Epithelial cell of prostate (primary cell): ENCODE measurements around the gene JDP2.

Experiments used
- DNase-seq: peaks from one replicate; pipeline ENCODE4 v3.0.0-alpha.2; 2011; ENCODE audit warnings: low read depth, low spot score
- H3K27ac ChIP-seq: fragments of 450-650 bp; 2 replicates; pipeline ENCODE4 v1.5.1; 2017; ENCODE audit warnings: mild to moderate bottlenecking

JDP2 gene

DNA sequence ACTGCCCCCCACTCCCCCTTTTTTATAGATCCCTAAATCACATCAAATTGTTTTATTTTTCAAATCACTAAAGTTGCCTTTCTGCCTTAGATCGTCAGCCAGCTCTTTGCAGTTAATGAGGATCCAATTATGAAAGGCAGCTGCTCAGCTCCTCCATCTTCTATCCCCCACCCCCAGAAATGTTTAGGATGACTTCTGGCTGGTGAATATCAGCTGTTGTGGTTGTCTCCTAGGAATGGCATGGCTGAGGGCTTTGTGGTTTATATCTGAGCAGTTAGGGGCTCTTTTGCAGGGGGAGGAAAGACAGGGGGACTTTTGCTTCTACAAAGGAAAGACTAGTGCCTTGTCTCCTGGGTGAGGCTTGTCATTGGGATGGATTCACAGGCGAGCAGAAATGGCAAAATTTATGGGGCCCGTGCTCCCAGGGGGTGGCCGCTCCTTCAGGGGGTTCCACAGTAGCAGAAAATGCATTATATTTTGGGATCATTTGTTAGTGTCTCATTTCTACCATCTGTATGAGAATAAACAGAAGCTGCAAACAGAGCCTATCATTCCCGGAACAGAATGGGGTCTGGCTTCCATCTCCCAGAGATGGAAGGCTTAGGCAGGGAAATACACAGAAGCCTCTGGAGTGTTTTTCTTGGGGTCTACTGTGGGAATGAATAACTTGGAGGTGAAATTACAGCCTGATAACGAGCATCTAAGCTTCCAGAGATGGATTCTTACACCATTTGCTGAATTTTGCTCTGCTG lies 6.5 kb downstream of the JDP2 start:
- H3K27ac ChIP-seq: no peak overlapping the region
- DNase-seq: no peak

DNA sequence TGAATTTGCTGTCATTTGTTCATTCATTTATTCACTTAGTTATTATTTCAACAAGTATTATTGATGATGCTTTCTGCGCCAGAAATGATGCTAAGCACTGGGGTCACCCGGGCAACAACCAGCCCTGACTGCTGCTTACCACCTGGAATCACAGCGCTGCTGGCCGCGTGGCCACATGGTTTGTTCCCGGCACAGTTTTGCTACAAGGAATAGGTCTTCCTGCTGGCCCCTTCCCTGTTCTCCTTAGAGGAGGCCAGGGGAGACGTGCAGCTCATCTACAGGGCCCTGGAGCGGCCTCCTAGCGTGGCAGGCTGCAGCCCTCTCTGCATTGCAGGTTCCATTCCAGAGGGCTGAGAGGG lies 7.0 kb downstream of the JDP2 start:
- no peak overlapping the region for H3K27ac ChIP-seq
- DNase-seq: no peak

DNA sequence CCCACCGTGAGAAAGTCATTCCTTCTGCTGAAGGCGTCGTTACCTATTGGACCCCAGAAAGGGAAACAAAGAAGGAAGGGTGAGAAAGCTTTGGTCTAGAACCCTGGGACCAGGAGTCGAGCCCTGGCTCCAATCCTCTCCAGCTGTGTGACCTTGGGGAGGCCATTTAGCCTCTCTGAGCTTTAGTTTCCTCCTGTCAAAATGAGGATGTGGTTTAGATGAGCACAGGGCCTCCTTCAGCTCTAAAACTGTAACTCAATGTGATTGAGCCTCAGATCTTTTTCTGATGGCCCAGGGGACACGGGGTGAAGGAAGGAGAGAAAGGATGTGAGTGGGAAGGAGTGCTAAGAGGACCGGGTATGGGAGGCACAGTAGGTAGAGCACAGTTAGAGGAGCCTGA lies 7.7 kb downstream of the JDP2 start:
- no peak overlapping the region for H3K27ac ChIP-seq
- no peak for DNase-seq

DNA sequence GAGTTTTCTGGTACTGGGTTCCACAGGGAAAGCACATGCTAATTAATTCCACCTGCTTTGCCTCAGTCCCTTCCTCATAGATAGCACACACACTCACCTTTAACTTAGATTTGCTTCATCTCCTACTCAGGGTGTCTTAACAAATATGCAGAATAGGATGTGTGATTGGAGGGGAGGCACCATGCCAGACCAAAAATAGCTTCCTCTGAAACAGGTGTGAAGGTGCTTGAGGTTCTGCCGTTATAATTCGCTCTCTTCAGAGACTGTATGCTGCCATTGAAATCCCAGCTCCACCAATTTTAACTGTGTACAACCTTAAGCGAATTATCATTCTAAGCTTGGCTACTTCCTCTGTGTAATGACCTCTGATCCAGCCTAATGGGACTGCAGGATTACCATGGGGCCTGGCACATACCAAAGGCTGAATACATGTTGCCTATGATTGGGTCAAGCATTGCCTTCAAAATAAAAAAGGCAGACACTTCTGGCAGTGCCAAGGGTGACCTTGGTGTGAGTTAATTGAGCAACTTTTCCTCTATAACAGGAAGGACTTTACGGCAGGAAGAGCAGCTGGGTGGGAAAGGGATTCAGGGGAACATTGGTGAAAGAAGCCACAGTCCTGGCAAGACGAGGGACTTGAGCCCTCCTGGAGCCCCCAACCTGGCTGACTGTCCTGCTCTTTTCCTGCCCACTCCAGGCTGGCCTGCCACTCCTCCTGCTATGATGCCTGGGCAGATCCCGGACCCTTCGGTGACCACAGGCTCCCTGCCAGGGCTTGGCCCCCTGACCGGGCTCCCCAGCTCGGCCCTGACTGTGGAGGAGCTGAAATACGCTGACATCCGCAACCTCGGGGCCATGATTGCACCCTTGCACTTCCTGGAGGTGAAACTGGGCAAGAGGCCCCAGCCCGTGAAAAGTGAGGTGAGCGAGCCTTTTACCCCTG lies 9.7 kb downstream of the JDP2 start:
- no peak for DNase-seq
- no peak overlapping the region for H3K27ac ChIP-seq

DNA sequence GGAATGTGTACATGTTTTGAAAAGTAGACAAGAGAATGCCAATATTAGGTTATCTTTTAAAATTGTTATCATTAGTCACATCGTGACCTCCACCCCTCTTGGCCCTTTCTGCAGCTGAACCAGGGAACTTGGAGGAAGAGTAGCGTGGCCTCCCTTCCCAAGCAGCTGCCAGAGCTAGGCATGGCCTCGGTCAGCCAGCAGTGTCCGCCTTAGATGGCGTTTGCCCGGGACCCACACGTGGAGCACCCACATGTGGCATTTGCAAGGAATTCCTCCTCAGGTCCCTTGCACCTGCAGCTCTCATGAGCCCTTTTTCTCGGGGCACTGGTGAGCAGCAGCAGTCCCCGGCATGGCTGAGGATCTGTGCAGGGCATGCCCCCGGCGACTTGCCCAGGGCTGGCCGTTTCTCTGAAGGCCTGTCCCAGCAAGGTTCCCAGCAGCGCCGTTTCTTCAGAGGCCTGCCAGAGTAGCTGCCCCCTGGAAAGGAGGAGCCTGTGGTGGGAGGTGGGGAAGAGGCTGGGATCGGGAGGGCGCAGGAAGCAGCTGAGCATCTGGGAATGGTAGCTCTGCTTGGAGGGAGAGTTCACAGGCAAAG lies 10.8 kb downstream of the JDP2 start:
- no peak for DNase-seq
- no peak overlapping the region for H3K27ac ChIP-seq

DNA sequence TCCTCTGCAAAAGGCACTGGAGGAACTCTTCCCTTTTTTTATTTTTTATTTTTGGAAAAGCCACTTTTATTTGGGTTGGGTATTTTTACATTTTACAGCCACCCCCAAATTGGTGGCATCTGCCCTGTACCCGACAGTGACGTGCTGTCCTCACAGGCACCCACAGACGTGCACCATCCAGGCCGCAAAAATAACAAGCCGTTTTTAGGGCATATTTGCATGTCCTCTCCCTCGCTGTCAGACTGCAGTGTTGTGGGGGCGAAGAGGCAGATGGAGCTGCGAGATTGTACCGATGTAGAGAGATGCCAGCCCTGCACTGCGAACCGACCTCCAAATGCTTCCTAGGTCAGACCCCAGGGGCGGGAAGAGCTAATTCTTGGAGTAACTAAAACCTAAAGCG lies 12.2 kb downstream of the JDP2 start:
- no peak overlapping the region for H3K27ac ChIP-seq
- no peak for DNase-seq

DNA sequence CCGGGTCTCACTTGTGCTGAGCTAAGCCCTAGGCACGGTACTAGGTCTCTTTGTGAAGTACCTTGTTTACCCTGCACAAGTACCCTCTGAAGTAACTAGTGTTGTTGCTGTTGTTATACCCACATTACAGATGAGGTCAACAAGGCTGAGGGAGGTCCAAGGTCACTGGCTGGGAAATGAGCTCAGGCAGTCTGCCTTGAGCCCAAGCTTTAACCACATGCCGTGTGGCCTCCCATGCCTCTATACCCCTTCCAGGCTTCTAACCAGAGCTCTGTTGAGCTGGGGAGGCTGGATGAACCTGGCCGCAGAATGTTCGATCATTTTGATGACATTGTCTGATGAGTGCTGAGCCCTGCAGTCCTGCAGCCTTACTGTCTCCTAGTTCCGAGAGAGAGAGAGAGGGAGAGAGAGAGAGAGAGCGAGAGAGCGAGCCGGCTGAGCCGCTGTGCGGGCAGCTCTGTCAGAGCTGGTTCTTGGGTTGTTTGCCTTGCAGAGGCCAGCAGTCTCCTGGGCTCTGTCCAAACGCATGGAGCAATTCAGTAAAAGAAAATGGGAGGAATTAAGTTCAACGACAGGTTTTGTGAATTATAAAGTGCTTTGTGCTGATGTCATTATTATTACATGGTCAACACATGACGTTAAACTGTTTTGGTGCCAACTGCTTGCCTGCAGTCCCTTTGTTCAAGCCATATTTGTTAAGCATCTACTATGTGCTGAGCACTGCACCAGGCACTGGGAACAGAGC lies 13.1 kb downstream of the JDP2 start:
- DNase-seq: no peak
- H3K27ac ChIP-seq: no peak overlapping the region

DNA sequence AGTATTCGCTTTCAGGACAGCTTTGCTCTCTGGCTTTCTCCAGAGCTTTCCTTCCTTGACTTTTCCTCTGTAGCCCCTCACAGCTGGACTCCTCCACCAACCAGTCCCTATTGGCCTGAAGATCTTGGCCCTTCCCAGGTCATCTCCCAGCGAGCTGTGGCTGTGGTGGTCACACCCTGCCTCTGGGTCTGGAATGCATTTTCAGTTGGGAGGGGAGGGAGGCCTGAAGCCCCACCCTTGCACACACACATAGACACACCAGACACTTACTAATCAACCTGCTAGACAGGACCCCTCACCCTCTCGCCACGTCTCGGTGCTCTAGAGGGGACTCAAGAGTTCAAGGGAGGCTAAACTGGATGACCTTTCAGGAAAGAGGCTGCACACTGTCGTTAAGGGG lies 13.9 kb downstream of the JDP2 start:
- no peak overlapping the region for H3K27ac ChIP-seq
- DNase-seq: no peak

DNA sequence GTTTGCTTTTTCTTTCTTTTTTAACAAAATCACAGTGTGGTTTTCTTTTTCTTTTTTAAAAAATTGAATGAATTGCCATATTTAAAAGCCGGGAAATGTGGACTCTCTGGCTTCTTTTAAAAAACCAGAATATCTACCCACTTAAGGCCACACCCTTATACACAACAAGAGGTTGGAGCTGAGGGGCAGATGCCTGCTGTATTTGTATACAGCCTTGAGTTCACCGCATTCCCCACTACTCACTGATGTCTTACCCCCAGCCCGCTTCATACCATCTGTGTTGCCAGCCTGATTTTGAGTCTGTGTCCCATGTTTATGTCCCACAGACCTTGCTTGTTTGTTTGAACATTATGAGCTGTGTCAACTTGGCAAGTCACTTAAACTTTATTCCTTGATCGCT lies 14.3 kb downstream of the JDP2 start:
- no peak for DNase-seq
- H3K27ac ChIP-seq: no peak overlapping the region

DNA sequence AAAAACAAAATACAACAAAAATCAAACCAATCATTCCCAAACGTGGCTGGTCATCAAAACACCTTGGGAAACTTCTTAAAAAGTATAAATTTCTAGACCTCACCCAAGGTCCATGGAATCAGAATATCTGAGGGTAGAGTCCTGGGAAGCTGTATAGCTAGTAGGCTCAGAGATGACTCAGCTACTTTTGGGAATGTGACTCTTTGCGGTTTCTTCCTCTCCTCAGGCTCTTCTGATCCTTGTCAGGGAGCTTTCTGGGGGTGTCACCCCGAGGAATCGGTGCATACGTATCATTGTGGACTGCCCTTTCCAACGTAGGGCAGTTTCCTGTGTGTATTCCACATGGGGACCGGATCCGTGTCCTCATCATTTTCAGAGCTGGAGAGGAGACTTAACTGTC lies 14.8 kb downstream of the JDP2 start:
- DNase-seq: no peak
- no peak overlapping the region for H3K27ac ChIP-seq

DNA sequence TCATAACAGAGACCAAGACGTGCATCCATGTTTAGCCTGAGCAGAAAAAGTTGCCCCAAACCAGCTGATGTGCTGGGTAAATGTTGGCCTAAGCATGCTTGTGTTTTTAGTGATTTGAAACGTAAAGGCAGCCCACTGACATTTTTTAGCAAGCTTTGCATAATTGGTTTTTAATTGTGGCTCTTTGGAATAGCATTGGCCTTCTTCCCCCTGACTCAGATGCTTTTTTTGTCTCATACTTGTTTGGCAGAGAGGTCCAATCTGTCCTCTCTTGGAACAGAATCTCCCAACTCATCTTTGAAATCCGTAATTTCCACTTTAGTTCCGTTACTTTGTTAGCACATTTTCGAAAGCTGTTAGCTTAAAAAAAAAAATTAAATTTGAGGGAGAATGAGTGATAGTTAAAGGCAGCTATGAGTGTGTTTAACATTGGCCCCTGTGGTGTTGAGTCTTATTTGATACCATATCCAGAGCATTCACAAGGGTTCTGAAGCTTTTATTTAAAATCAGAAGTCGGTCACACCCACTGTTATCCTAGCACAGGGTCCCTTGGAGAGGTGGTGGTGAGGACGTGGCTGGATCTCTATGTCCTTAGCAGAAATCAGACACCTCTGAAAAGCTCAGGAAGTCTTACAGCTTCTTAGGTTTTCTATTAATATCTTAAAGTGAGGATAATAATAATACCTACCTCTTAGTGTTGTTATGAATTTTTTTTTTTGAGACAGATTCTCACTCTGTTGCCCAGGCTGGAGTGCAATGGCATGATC lies 15.6 kb downstream of the JDP2 start:
- H3K27ac ChIP-seq: no peak overlapping the region
- no peak for DNase-seq

DNA sequence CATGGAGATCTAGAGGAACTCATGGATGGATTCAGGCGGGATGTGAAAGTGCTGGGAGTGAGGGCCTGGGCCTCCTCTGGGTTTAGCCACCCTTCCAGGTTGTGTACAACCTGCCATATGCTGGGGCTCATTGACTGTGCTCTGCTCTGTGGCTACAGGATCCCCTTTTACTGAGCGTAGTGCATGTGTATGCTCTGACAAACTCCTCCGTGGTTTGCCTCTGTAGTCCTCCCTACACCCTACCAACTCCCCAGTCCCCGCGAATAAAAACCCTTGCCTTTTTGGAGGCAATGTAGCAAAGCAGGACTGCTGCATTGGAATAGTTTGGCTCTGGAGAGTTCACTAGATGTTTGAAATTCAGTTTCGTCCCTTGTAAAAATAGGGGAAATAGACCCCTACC lies 17.4 kb downstream of the JDP2 start:
- H3K27ac ChIP-seq: no peak overlapping the region

DNA sequence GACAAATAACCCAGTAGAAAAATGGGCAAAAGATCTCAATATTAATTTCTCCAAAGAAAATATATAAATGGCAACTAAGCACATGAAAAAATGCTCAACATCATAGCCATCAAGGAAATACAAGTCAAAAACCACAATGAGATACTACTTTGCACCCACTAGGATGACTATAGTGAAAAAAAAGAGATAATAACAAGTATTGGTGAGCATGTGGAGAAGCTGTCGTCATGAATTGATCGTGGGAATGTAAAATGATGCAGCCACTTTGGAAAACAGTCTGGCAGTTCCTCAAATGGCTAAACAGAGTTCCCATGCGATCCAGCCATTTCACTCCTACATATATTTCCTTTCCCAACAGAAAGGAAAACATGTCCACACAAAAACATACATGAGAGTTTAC lies 18.1 kb downstream of the JDP2 start:
- H3K27ac ChIP-seq: no peak overlapping the region
- DNase-seq: no peak

More for the DNA sequence above, 17.4 kb downstream of the JDP2 start:
- no peak for DNase-seq

DNA sequence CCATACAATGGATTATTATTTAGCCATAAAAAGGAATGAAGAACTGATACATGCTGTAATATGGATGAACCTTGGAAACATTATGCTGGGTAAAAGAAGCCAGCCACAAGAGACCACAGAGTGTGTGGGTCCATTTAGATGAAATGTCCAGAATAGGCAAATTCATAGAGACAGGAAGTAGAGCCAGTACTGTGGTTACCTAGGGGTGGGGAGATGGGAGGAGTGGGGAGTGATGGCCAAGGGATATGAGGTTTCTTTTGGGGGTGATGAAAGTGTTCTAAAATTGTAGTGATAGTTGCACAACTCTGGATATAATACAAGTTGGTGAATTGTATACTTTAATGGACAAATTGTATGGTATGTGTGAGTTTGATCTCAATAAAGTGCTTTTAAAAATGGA lies 18.6 kb downstream of the JDP2 start:
- DNase-seq: no peak
- H3K27ac ChIP-seq: no peak overlapping the region

DNA sequence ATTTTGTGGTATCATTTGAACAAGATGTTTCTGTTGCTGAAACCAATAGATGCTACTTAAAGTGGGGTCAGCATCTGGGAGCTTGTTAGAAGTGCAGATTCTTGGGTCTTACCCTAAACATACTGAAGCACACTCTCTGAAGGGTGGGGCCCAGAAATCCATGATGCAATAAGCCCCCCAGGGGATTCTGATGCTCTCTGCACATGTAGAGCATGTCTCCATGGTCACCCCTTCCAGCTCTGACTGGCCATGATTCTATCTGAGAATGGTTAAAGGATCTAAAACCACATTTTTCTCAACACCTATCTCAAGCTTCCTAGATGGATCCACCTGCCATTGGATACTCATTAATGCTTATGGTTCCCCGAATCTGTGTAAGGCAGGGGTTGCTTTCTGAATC lies 20.4 kb downstream of the JDP2 start:
- DNase-seq: no peak
- H3K27ac ChIP-seq: no peak overlapping the region

DNA sequence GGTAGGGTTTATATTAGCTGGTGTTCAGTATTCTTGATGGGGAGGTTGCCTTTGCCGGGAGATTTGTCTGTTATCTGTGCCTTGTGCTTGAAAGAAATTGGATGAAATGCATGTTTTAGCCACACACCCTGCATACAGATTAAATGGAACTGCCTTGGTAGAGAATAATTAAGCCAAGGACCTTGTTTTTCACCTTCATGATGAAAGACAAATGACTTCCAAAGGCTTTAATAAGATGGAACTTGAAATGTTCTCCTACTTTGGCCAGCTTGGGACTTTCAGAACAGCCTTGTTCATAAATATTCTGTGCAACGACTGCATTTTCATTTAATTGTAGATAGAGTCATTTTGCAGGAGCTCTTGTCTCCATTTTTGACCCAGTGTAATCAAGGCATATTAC lies 21.2 kb downstream of the JDP2 start:
- H3K27ac ChIP-seq: no peak overlapping the region

DNA sequence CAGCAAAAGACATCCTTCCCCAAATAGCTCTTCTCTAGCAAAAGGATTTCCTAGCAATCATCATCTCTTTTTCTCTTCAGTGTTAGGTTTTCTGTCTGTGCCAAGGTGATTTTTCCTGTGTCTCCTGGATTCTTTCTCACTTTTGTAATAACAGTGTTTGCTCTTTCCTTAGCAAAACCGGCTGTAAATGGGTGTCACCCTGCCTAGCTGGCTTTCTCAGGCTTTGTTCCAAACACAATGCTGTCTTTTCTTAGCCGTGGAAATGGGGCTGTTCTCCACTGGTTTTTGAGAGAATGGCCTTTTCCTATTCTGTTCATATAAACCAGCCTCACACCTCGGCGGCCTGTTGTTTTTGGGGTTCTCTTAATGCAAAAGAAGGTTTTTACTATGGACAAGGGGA lies 21.9 kb downstream of the JDP2 start:
- no peak for DNase-seq
- H3K27ac ChIP-seq: no peak overlapping the region

More for the DNA sequence above, 21.2 kb downstream of the JDP2 start:
- DNase-seq: no peak

DNA sequence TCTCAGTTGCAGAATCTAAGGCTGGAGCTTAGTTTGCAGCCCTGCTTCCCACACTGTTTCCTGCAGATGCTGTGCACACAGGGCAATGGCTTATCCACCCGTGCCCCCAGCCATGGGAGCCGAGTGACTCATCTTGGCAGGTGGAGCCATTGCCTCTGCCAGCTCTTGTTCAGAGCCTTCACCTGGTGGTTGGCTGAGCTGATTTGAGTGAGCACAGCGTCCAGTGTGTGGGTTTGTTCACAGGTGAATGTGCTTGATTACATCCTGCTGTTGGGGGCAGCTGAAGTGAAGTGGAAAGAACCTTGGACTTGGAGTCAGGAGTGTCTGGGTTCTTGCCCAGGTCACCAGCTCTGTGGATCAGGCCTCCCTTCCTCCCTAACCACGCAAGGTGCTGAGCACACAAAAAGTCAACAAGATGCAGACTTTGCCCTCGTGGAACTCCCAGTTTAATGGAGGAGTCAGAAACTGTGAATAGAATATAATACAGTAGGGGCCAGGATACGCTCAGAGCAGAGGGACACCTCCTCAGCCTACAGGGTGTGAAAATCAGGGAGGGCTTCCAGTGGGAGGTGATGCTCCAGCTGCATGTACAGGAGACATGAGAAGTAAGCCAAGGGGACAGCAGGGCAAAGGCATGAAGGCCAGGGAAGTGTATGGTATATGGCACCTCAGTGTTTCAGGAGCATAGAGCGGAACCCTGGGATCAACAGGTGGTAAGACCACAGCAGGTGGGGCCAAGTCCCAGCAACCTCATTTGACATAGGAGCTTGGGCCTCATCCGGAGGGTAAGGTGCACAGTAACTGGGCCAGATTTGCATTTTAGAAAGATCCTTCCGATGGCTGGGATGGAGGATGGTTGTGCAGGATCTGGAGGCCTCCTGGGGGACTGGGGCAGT lies 22.8 kb downstream of the JDP2 start:
- H3K27ac ChIP-seq: no peak overlapping the region
- peak; percentile 44 for DNase-seq

DNA sequence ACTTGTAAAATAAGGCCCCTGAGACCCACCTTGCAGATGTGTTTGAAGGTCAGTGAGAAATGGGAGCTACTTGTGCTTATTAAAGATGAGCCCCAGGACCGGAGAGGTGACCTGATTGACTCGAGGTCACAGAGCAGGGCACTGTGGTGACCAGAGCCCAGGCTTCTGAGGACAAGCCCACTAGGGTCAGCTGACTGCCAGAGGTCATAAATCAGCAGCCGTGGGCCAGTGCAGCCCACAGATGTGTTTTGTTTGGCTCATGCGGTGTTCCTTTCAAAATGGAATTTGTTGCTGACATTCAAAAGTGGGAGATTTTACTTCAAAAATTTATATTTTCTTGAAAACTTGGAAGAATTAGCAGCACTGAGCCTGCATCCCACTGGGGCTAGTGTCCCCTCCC lies 24.5 kb downstream of the JDP2 start:
- peak overlapping the region; percentile 54 for H3K27ac ChIP-seq
- no peak for DNase-seq
